Measurements from ENCODE around the gene EMID1.
"Not testable (repeated sequence)": the region's sequence is repeated elsewhere in the genome, so short reads cannot be mapped to it uniquely, and the experiment has no call there.

The EMID1 gene

GRCh38 chr22:29231971-29232959, 26.6 kb downstream of the EMID1 start:
- Histone ChIP-seq H3K4me1 (ENCODE audit: control insufficient read depth, insufficient read depth, low read length) (no peaks in the 10 kb centered on the region), H3K27ac (ENCODE audit: low read depth, low read length) (no peak overlapping the region)

GRCh38 chr22:29233277-29233877, 27.7 kb downstream of the EMID1 start:
- no peak overlapping the region for H3K4me3 ChIP-seq (ENCODE audit: low read length)
- H3K36me3 ChIP-seq (ENCODE audit: control insufficient read depth, insufficient read depth, low read length): no peaks in the 10 kb centered on the region
- no peaks in the 10 kb centered on the region for H3K4me1 ChIP-seq (ENCODE audit: control insufficient read depth, insufficient read depth, low read length)
- H3K9ac ChIP-seq (ENCODE audit: low read length): no peak overlapping the region
- H3K27me3 ChIP-seq (ENCODE audit: control insufficient read depth, insufficient read depth, low read length): no peaks in the 10 kb centered on the region
- no peak overlapping the region for H3K27ac ChIP-seq (ENCODE audit: low read depth, low read length)

More at GRCh38 chr22:29231971-29232959, 26.6 kb downstream of the EMID1 start:
- H3K27me3 ChIP-seq (ENCODE audit: control insufficient read depth, insufficient read depth, low read length): no peaks in the 10 kb centered on the region
- no peaks in the 10 kb centered on the region for H3K36me3 ChIP-seq (ENCODE audit: control insufficient read depth, insufficient read depth, low read length)
- H3K4me3 ChIP-seq (ENCODE audit: low read length): no peak overlapping the region
- no peak overlapping the region for H3K9ac ChIP-seq (ENCODE audit: low read length)

- not testable (repeated sequence) for H3K27ac ChIP-seq (ENCODE audit: low read depth, low read length); H3K36me3 ChIP-seq (ENCODE audit: control insufficient read depth, insufficient read depth, low read length); H3K27me3 ChIP-seq (ENCODE audit: control insufficient read depth, insufficient read depth, low read length); H3K4me3 ChIP-seq (ENCODE audit: low read length); H3K9ac ChIP-seq (ENCODE audit: low read length); H3K4me1 ChIP-seq (ENCODE audit: control insufficient read depth, insufficient read depth, low read length)
Observed at GRCh38 chr22:29240481-29240880, 34.8 kb downstream of the EMID1 start.

GRCh38 chr22:29243874-29244446, 38.3 kb downstream of the EMID1 start:
- H3K4me3 ChIP-seq (ENCODE audit: low read length): no peak overlapping the region
- no peak overlapping the region for H3K27ac ChIP-seq (ENCODE audit: low read depth, low read length)
- H3K9ac ChIP-seq (ENCODE audit: low read length): no peak overlapping the region

GRCh38 chr22:29244785-29245625, 39.3 kb downstream of the EMID1 start:
- Histone ChIP-seq H3K4me1 (ENCODE audit: control insufficient read depth, insufficient read depth, low read length) (no peaks in the 10 kb centered on the region), H3K4me3 (ENCODE audit: low read length) (no peak overlapping the region), H3K27me3 (ENCODE audit: control insufficient read depth, insufficient read depth, low read length) (no peaks in the 10 kb centered on the region), H3K27ac (ENCODE audit: low read depth, low read length) (no peak overlapping the region), H3K9ac (ENCODE audit: low read length) (no peak overlapping the region), H3K36me3 (ENCODE audit: control insufficient read depth, insufficient read depth, low read length) (no peaks in the 10 kb centered on the region)

More at GRCh38 chr22:29243874-29244446, 38.3 kb downstream of the EMID1 start:
- no peaks in the 10 kb centered on the region for H3K4me1 ChIP-seq (ENCODE audit: control insufficient read depth, insufficient read depth, low read length)
- no peaks in the 10 kb centered on the region for H3K27me3 ChIP-seq (ENCODE audit: control insufficient read depth, insufficient read depth, low read length)
- no peaks in the 10 kb centered on the region for H3K36me3 ChIP-seq (ENCODE audit: control insufficient read depth, insufficient read depth, low read length)

- H3K27me3 ChIP-seq (ENCODE audit: control insufficient read depth, insufficient read depth, low read length): no peaks in the 10 kb centered on the region
- H3K27ac ChIP-seq (ENCODE audit: low read depth, low read length): no peak overlapping the region
- no peaks in the 10 kb centered on the region for H3K36me3 ChIP-seq (ENCODE audit: control insufficient read depth, insufficient read depth, low read length)
- H3K4me3 ChIP-seq (ENCODE audit: low read length): no peak overlapping the region
- H3K9ac ChIP-seq (ENCODE audit: low read length): no peak overlapping the region
- H3K4me1 ChIP-seq (ENCODE audit: control insufficient read depth, insufficient read depth, low read length): no peaks in the 10 kb centered on the region
Observed at GRCh38 chr22:29245626-29246385, 40.1 kb downstream of the EMID1 start.

GRCh38 chr22:29247891-29248290, 42.2 kb downstream of the EMID1 start:
- not testable (repeated sequence) for H3K27me3 ChIP-seq (ENCODE audit: control insufficient read depth, insufficient read depth, low read length); H3K36me3 ChIP-seq (ENCODE audit: control insufficient read depth, insufficient read depth, low read length); H3K4me1 ChIP-seq (ENCODE audit: control insufficient read depth, insufficient read depth, low read length); H3K9ac ChIP-seq (ENCODE audit: low read length); H3K27ac ChIP-seq (ENCODE audit: low read depth, low read length); H3K4me3 ChIP-seq (ENCODE audit: low read length)

GRCh38 chr22:29251265-29251664, 45.6 kb downstream of the EMID1 start:
- Histone ChIP-seq H3K4me1 (ENCODE audit: control insufficient read depth, insufficient read depth, low read length) (no peaks in the 10 kb centered on the region), H3K9ac (ENCODE audit: low read length) (no peak overlapping the region), H3K4me3 (ENCODE audit: low read length) (no peak overlapping the region), H3K27me3 (ENCODE audit: control insufficient read depth, insufficient read depth, low read length) (no peaks in the 10 kb centered on the region), H3K36me3 (ENCODE audit: control insufficient read depth, insufficient read depth, low read length) (no peaks in the 10 kb centered on the region), H3K27ac (ENCODE audit: low read depth, low read length) (no peak overlapping the region)

GRCh38 chr22:29251981-29252911, 46.5 kb downstream of the EMID1 start:
- no peak overlapping the region for H3K27ac ChIP-seq (ENCODE audit: low read depth, low read length)
- no peaks in the 10 kb centered on the region for H3K4me1 ChIP-seq (ENCODE audit: control insufficient read depth, insufficient read depth, low read length)
- H3K4me3 ChIP-seq (ENCODE audit: low read length): no peak overlapping the region
- H3K27me3 ChIP-seq (ENCODE audit: control insufficient read depth, insufficient read depth, low read length): no peaks in the 10 kb centered on the region
- no peak overlapping the region for H3K9ac ChIP-seq (ENCODE audit: low read length)
- H3K36me3 ChIP-seq (ENCODE audit: control insufficient read depth, insufficient read depth, low read length): no peaks in the 10 kb centered on the region

GRCh38 chr22:29253561-29254285, 48.0 kb downstream of the EMID1 start:
- H3K36me3 ChIP-seq (ENCODE audit: control insufficient read depth, insufficient read depth, low read length): no peaks in the 10 kb centered on the region
- no peak overlapping the region for H3K9ac ChIP-seq (ENCODE audit: low read length)
- no peaks in the 10 kb centered on the region for H3K4me1 ChIP-seq (ENCODE audit: control insufficient read depth, insufficient read depth, low read length)
- H3K4me3 ChIP-seq (ENCODE audit: low read length): no peak overlapping the region
- H3K27me3 ChIP-seq (ENCODE audit: control insufficient read depth, insufficient read depth, low read length): no peaks in the 10 kb centered on the region
- H3K27ac ChIP-seq (ENCODE audit: low read depth, low read length): no peak overlapping the region

Data from rectal smooth muscle tissue (tissue), 1 donor.